ENCODE results near the gene MYO5B.

GRCh38 chr18:50172367-50172766, 22.6 kb downstream of the MYO5B start:
- TF ChIP-seq CTCF (IDR thresholded peaks at IDR 0.05) (no peak), POLR2A (IDR thresholded peaks at IDR 0.05) (no peak)

Measured in lower leg skin (tissue), 3 donors.